K562 (cell line): ENCODE data around the gene MICU1. TPM values are rescaled to one million over a fixed set of nuclear protein-coding genes. Genes with fewer than 3 reads are reported as not detected.

Experiments used
- ATAC-seq: fragments of 200-7000 bp; cut with Tn5 transposase; 3 replicates; pipeline ENCODE4 v1.9.1; 2020; ENCODE audit warnings: moderate library complexity
- Bru-seq: library from RNA; stranded (reverse); fragments of 400-500 nt; gene quantifications from one replicate; lab custom pipeline; 2021; lab: Mats Ljungman, UMichigan
- BruChase-seq, 2 experiments: library from RNA; stranded (reverse); fragments of 400-500 nt; gene quantifications; one replicate each; lab custom pipeline; 2021; lab: Mats Ljungman, UMichigan
- BruUV-seq: library from RNA; stranded (reverse); fragments of 400-500 nt; replicated peaks from 2 replicates; lab custom pipeline; 2021; lab: Mats Ljungman, UMichigan
- CTCF ChIA-PET: fragments of 300-600 bp; formaldehyde crosslinking; extraction: SDS; loops from one replicate; lab custom pipeline; 2021; ENCODE audit warnings: low intra/inter-chr PET ratio; lab: Yijun Ruan, JAX
- POLR2A ChIA-PET: fragments of 300-600, 350-650 bp; sonication (Branson Sonifier 250); formaldehyde crosslinking; extraction: SDS; loops from one replicate; lab custom pipeline; 2021; ENCODE audit warnings: antibody characterized with exemption, inconsistent platforms; lab: Yijun Ruan, JAX
- DNase-seq, 4 experiments: peaks; one replicate each; pipeline versions ENCODE4 v3.0.0 to v3.0.0-alpha.2; 2011 to 2018; ENCODE audit warnings: low spot score in 3 of 4, mixed read lengths in 3 of 4; ENCODE audit errors: extremely low read depth in 1 of 4
- FAIRE-seq: peaks from 2 replicates; lab custom pipeline; 2011; peaks lifted over from hg19 to GRCh38; lab: Jason Lieb, UNC
- H2AFZ ChIP-seq: 2 replicates; pipeline ENCODE4 v1.6.0; 2011; ENCODE audit warnings: low read depth, low read length, control low read depth, inconsistent platforms
- H3K27ac ChIP-seq: fragments of 200-600 bp; 3 replicates; pipeline ENCODE4 v1.8.0; 2011; ENCODE audit warnings: low read depth, mild to moderate bottlenecking, control low read depth, inconsistent platforms, low read length, moderate library complexity, mixed read lengths; ENCODE audit errors: extremely low read depth
- H3K27me3 ChIP-seq, 2 experiments: fragments of 300-600 bp in 1 of 2; 2 replicates in 1 of 2; 3 replicates in 1 of 2; pipeline versions ENCODE4 v1.6.0 to v1.8.0; 2011; ENCODE audit warnings: inconsistent platforms in 2 of 2, low read length in 2 of 2, mild to moderate bottlenecking in 1 of 2, mixed read lengths in 1 of 2, moderate library complexity in 1 of 2; ENCODE audit not compliant: control insufficient read depth in 2 of 2, insufficient read depth in 2 of 2
- H3K36me3 ChIP-seq: fragments of 300-600 bp; 3 replicates; pipeline ENCODE4 v1.8.0; 2011; ENCODE audit warnings: mild to moderate bottlenecking, low read length, inconsistent platforms; ENCODE audit not compliant: control insufficient read depth, insufficient read depth
- H3K4me1 ChIP-seq, 2 experiments: fragments of 200-600 bp in 1 of 2; replicated peaks in 1 of 2; 2 replicates in 1 of 2; 3 replicates in 1 of 2; pipeline versions ENCODE4 v1.5.1 to v1.8.0; 2011; ENCODE audit warnings: inconsistent platforms in 2 of 2, low read length in 2 of 2, mild to moderate bottlenecking in 1 of 2, mixed read lengths in 1 of 2, moderate library complexity in 1 of 2; ENCODE audit not compliant: control insufficient read depth in 2 of 2, insufficient read depth in 2 of 2
- H3K4me2 ChIP-seq: 2 replicates; pipeline ENCODE4 v1.6.1; 2011; ENCODE audit warnings: low read length, control low read depth, inconsistent platforms, mixed read lengths; ENCODE audit not compliant: insufficient read depth
- H3K4me3 ChIP-seq: fragments of 200-600 bp; sonication (generic), shearing (Covaris generic); 2 replicates; pipeline ENCODE4 v1.5.1; 2016; ENCODE audit warnings: control low read depth, inconsistent platforms
- H3K79me2 ChIP-seq: fragments of 200-600 bp; 3 replicates; pipeline ENCODE4 v1.8.0; 2011; ENCODE audit warnings: low read length, inconsistent platforms; ENCODE audit not compliant: control insufficient read depth, insufficient read depth
- H3K9ac ChIP-seq, 2 experiments: 2 replicates each; pipeline versions ENCODE4 v1.6.0 to v1.6.1; 2011; ENCODE audit warnings: low read depth in 2 of 2, low read length in 2 of 2, control low read depth in 1 of 2, inconsistent platforms in 1 of 2, mild to moderate bottlenecking in 1 of 2, mixed read lengths in 1 of 2; ENCODE audit not compliant: insufficient read depth in 1 of 2
- H3K9me1 ChIP-seq: one replicate; pipeline ENCODE4 v1.6.0; 2011; ENCODE audit warnings: inconsistent platforms, mild to moderate bottlenecking, low read length, moderate library complexity; ENCODE audit not compliant: control insufficient read depth, insufficient read depth
- H3K9me3 ChIP-seq: replicated peaks from 2 replicates; pipeline ENCODE4 v1.5.1; 2011; ENCODE audit warnings: low read depth, low read length, inconsistent platforms; ENCODE audit not compliant: control insufficient read depth, insufficient read depth
- H4K20me1 ChIP-seq: replicated peaks from 2 replicates; pipeline ENCODE4 v1.6.1; 2011; ENCODE audit warnings: low read length, inconsistent platforms, mixed read lengths; ENCODE audit not compliant: control insufficient read depth, insufficient read depth
- ADNP ChIP-seq: fragments of 200-800 bp; sonication (Bioruptor generic); IDR thresholded peaks from 2 replicates; pipeline ENCODE4 v1.6.1; 2016; ENCODE audit warnings: missing genetic modification characterization, missing compliant biosample characterization
- ATF7 ChIP-seq: fragments of 450-650 bp; IDR thresholded peaks from 2 replicates; pipeline ENCODE4 v1.7.1; 2014; ENCODE audit warnings: mild to moderate bottlenecking, moderate library complexity
- BCOR ChIP-seq: fragments of 450-650 bp; IDR thresholded peaks from 2 replicates; pipeline ENCODE4 v1.6.1; 2016
- BRF2 ChIP-seq: IDR thresholded peaks from 3 replicates; pipeline ENCODE4 v1.6.1; 2011; ENCODE audit warnings: borderline replicate concordance, mild to moderate bottlenecking; ENCODE audit not compliant: insufficient read length, insufficient read depth
- JUNB ChIP-seq: fragments of 450-650 bp; formaldehyde crosslinking; conservative IDR thresholded peaks from 2 replicates; pipeline ENCODE4 v1.4.0; 2020; ENCODE audit warnings: mild to moderate bottlenecking
- MBD1 ChIP-seq: fragments of 250-450 bp; sonication (Bioruptor Pico); IDR thresholded peaks from 2 replicates; pipeline ENCODE4 v1.8.0; 2022; ENCODE audit warnings: inconsistent platforms
- MXI1 ChIP-seq: IDR thresholded peaks from 2 replicates; pipeline ENCODE4 v1.6.1; 2011; ENCODE audit warnings: low read depth, mild to moderate bottlenecking, improper control_type of control experiment, low read length
- SLC30A9 ChIP-seq: fragments of 250-450 bp; sonication (Bioruptor Pico); IDR thresholded peaks from 2 replicates; pipeline ENCODE4 v1.8.0; 2022; ENCODE audit warnings: mild to moderate bottlenecking, moderate library complexity
- TAF15 ChIP-seq: fragments of 200-400 bp; formaldehyde crosslinking; IDR thresholded peaks from 2 replicates; pipeline ENCODE4 v1.6.1; 2017; ENCODE audit warnings: mild to moderate bottlenecking, low read depth, low read length, moderate library complexity
- ZFP1 ChIP-seq: fragments of 450-650 bp; formaldehyde crosslinking; IDR thresholded peaks from 2 replicates; pipeline ENCODE4 v1.4.0; 2020; ENCODE audit warnings: mild to moderate bottlenecking, mixed read lengths
- ZNF146 ChIP-seq: IDR thresholded peaks from one replicate; pipeline ENCODE4 v1.6.1; 2018; ENCODE audit warnings: missing compliant biosample characterization; ENCODE audit not compliant: unreplicated experiment
- WGBS: fragments of 100-300 bp; shearing (Covaris generic); methylation state at CpG from one replicate; pipeline ENCODE4 v1.1.6; 2016; ENCODE audit warnings: low coverage, mixed read lengths; ENCODE audit not compliant: insufficient coverage; ENCODE audit errors: missing lambda C conversion rate; 5-methylcytosine and 5-hydroxymethylcytosine counted together
- in situ Hi-C: fragments of 300-500 bp; cut with MboI; formaldehyde crosslinking; loops from 4 replicates; pipeline ENCODE4 v1.15.0; 2018; ENCODE audit warnings: inconsistent platforms, mixed read lengths
- intact Hi-C: fragments of 100-400 bp; cut with micrococcal nuclease; formaldehyde crosslinking; loops from 2 replicates; pipeline ENCODE4 v1.14.2; 2022
- long read RNA-seq, 3 experiments: library from polyadenylated mRNA in 2 of 3; library from RNA in 1 of 3; unstranded in 2 of 3; stranded (forward) in 1 of 3; transcript quantifications; one replicate each; pipeline ENCODE4 v2.0.0, GENCODE V29; 2019 to 2022
- polyA minus RNA-seq, 3 experiments: library from RNA; depleted of rRNA, polyadenylated mRNA; stranded (reverse); fragments of >200 nt; gene quantifications; 2 replicates each; pipeline ENCODE4 v1.2.3, GENCODE V29; 2011
- polyA plus RNA-seq, 8 experiments: library from polyadenylated mRNA; depleted of rRNA in 4 of 8; stranded (reverse) in 5 of 8; unstranded in 3 of 8; fragments of >200 nt; fragmentation: Nextera tagmentation in 2 of 8; fragmentation: Illumina TruSeq in 1 of 8; extraction: Ambion mirVana in 2 of 8; extraction: Trizol in 1 of 8; gene quantifications; 2 replicates each; pipeline versions ENCODE4 v1.2.1 to v1.2.3, GENCODE V29; 2011 to 2014; ENCODE audit warnings: inconsistent platforms in 1 of 8, missing spikeins in 1 of 8
- total RNA-seq, 7 experiments: library from RNA; depleted of rRNA in 6 of 7; stranded (reverse); fragments of >200 nt in 6 of 7; fragmentation: Illumina TruSeq in 2 of 7; extraction: Trizol in 2 of 7; gene quantifications; 2 replicates each; pipeline versions ENCODE4 v1.2.1 to v1.2.3, GENCODE V29; 2011 to 2021; ENCODE audit warnings: low replicate concordance in 1 of 7

The MICU1 gene
- 45.6 and 90.3 TPM in 2 replicates for total RNA-seq (2011; cell fraction: chromatin; rRNA removed; ENCODE audit: low replicate concordance)
- 25.8 and 32.7 TPM in 2 replicates for total RNA-seq (2011; cell fraction: nucleolus; rRNA removed)
- 37.0 and 37.5 TPM in 2 replicates for total RNA-seq (2011; cell fraction: nucleoplasm; rRNA removed)
- 29.3 and 30.7 TPM in 2 replicates for total RNA-seq (2014; rRNA removed)
- total RNA-seq (2014; rRNA removed; fragmentation: Illumina TruSeq; extraction: Trizol), result 57.7 and 65.2 TPM in 2 replicates
- total RNA-seq (2015; rRNA removed; fragmentation: Illumina TruSeq; extraction: Trizol), result 54.9 and 56.1 TPM in 2 replicates
- 47.3 and 48.4 TPM in 2 replicates for total RNA-seq (2021)
- 41.1 and 51.9 TPM in 2 replicates for polyA plus RNA-seq (2011; rRNA removed)
- polyA plus RNA-seq (2011; cell fraction: cytosol; rRNA removed), result 32.5 and 38.2 TPM in 2 replicates
- polyA plus RNA-seq (2011; cell fraction: nucleus; rRNA removed), result 16.3 and 20.2 TPM in 2 replicates
- 55.1 and 62.5 TPM in 2 replicates for polyA plus RNA-seq (2012)
- 69.8 and 76.8 TPM in 2 replicates for polyA plus RNA-seq (2014; fragmentation: Illumina TruSeq; extraction: Trizol)
- 10 to 100 TPM; 34.9 to 65.5 TPM for polyA plus RNA-seq (2014; fragmentation: Nextera tagmentation; extraction: Ambion mirVana)
- 31.7 and 35.5 TPM in 2 replicates for polyA plus RNA-seq (2014; rRNA removed)
- 46.3 and 53.3 TPM in 2 replicates for polyA minus RNA-seq (2011; rRNA and poly(A)+ RNA removed)
- polyA minus RNA-seq (2011; cell fraction: cytosol; rRNA and poly(A)+ RNA removed), result 17.5 and 20.2 TPM in 2 replicates
- polyA minus RNA-seq (2011; cell fraction: nucleus; rRNA and poly(A)+ RNA removed), result 27.6 and 42.0 TPM in 2 replicates
- Bru-seq, nascent RNA, result percentile 70 among the genes with signal in this experiment
- BruChase-seq, experiment 1, labeled RNA remaining after a 2-hour chase, result percentile 76 among the genes with signal in this experiment
- BruChase-seq, experiment 2, labeled RNA remaining after a 6-hour chase, result percentile 74 among the genes with signal in this experiment
- long read RNA-seq, experiment 1, transcript MICU1-201 (12 exons, 2,383 nt), result major isoform, 81 of 119 reads
- long read RNA-seq, experiment 1, transcript MICU1-208 (3 exons, 580 nt), result minor isoform, 6 of 119 reads
- long read RNA-seq, experiment 1, partial matches to known transcripts, result 10 of 119 reads
- long read RNA-seq, experiment 1, other reads (novel, unspliced or antisense), result 22 of 119 reads
- long read RNA-seq, experiment 2, transcript MICU1-201 (12 exons, 2,383 nt), result major isoform, 34 of 63 reads
- long read RNA-seq, experiment 2, partial matches to known transcripts, result 6 of 63 reads
- long read RNA-seq, experiment 2, other reads (novel, unspliced or antisense), result 23 of 63 reads
- long read RNA-seq, experiment 3, transcript MICU1-201 (12 exons, 2,383 nt), result major isoform, 33 of 49 reads
- long read RNA-seq, experiment 3, partial matches to known transcripts, result 5 of 49 reads
- long read RNA-seq, experiment 3, other reads (novel, unspliced or antisense), result 8 of 49 reads

- peak; percentile 99 for DNase-seq
- BruUV-seq, result TSS peak; percentile 89
- in situ Hi-C loops, result no loop called here
- WGBS, result under 1% methylated on average over 46 of the region's 49 CpGs
- peak; percentile 97 for FAIRE-seq
- peaks cover 38% of the 10 kb centered on the region for H3K79me2 ChIP-seq
- peak within 1 kb of the TSS; percentile 87 for H3K4me3 ChIP-seq
- peak within 1 kb of the TSS; percentile 98 for H2AFZ ChIP-seq
- ATAC-seq, result peak; percentile 98
- H4K20me1 ChIP-seq, result peaks cover 3% of the 10 kb centered on the region; the same call in 1 of the 2 replicates
- peaks cover 6 to 18% of the 10 kb centered on the region in 2 experiments; a peak in 3 of 5 replicates for H3K4me1 ChIP-seq
- H3K9me3 ChIP-seq, result no peaks in the 10 kb centered on the region
- intact Hi-C loops, result loop anchor here (5.0 kb wide), 2 partner anchors 66 to 206 kb away; partner anchors contain the start of gene MCU
- H3K4me2 ChIP-seq, result peak within 1 kb of the TSS; percentile 92
- peak within 1 kb of the TSS; percentile 80 for H3K27ac ChIP-seq
- peaks cover 2% of the 10 kb centered on the region; the same call in 1 of the 3 replicates for H3K36me3 ChIP-seq
- H3K27me3 ChIP-seq, result no peaks in the 10 kb centered on the region
- peak within 1 kb of the TSS; percentile 90 to 95 for H3K9ac ChIP-seq
- ChIA-PET CTCF (no interaction called here), POLR2A (interaction anchor here (0.6 to 4.1 kb wide), 20 partner anchors 8 to 606 kb away, joined by 3 to 32 read pairs (median 4); no protein-coding TSS in a partner anchor)
- H3K9me1 ChIP-seq, result no peaks in the 10 kb centered on the region
- TF ChIP-seq BCOR, result peak; percentile 79
- TF ChIP-seq MXI1, result peak; percentile 77; the same call in 1 of the 2 replicates
- no peak for TF ChIP-seq ZNF146 (CRISPR knock-in tag)
- TF ChIP-seq SLC30A9 (CRISPR knock-in tag), result no peak
- no peak for TF ChIP-seq JUNB (CRISPR knock-in tag)
- no peak for TF ChIP-seq BRF2
- TF ChIP-seq ADNP (tag), result no peak
- no peak for TF ChIP-seq TAF15
- peak; percentile 76 for TF ChIP-seq ATF7
- TF ChIP-seq MBD1 (CRISPR knock-in tag), result no peak
- TF ChIP-seq ZFP1, result no peak
These were observed at the start of gene MICU1 for GRCh38 chr10:72625608-72626443. Gene MICU1 (minus strand): TSS chr10:72626079. CDS start chr10:72566793, 59,286 bp downstream.
